GM18507 (cell line): ENCODE data around the gene UBE2D2.
A peak's percentile ranks its signal among the peaks of the same experiment; 100 is the strongest.
"Not testable (repeated sequence)": the region's sequence is repeated elsewhere in the genome, so short reads cannot be mapped to it uniquely, and the experiment has no call there.

Source experiments
- DNase-seq: peaks from one replicate; pipeline ENCODE4 v3.0.0; 2011; ENCODE audit warnings: low read depth; ENCODE audit not compliant: insufficient read length; ENCODE audit errors: extremely low spot score
- FAIRE-seq: peaks from 2 replicates; lab custom pipeline; 2011; peaks lifted over from hg19 to GRCh38; lab: Jason Lieb, UNC

UBE2D2 gene

DNA sequence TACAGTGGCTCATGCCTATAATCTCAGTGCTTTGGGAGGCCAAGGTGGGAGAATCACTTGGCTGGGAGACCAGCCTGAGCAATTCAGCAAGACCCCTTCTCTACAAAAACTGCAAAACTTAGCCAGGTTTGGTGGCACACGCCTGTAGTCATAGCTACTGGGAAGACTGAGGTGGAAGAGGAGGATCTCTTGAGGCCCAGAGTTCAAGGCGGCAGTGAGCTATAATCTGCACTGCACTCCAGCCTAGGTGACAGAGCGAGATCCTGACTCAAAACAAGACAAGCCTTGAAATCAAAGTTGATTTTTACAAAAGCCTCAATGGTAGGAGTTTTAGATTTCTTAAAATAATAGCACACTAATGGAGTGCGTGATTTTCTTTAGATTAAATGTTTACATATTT is 14.6 kb downstream of the UBE2D2 start:
- DNase-seq, result no peak
- FAIRE-seq, result peak; percentile 52

GRCh38 chr5:139577689-139578290 is 16.7 kb downstream of the UBE2D2 start:
- FAIRE-seq, result no peak
- no peak for DNase-seq

- FAIRE-seq (no peak), DNase-seq (no peak)
These were observed 17.2 kb downstream of the UBE2D2 start for GRCh38 chr5:139578325-139578724.

GRCh38 chr5:139582181-139582580 is 21.0 kb downstream of the UBE2D2 start:
- not testable (repeated sequence) for DNase-seq
- peak; percentile 33 for FAIRE-seq

GRCh38 chr5:139584137-139584536 is 23.0 kb downstream of the UBE2D2 start:
- no peak for DNase-seq
- FAIRE-seq, result no peak

GRCh38 chr5:139588116-139588515 is 27.0 kb downstream of the UBE2D2 start:
- not testable (repeated sequence) for DNase-seq, FAIRE-seq

- FAIRE-seq, result no peak
These were observed 27.8 kb downstream of the UBE2D2 start for GRCh38 chr5:139588962-139589361.

DNA sequence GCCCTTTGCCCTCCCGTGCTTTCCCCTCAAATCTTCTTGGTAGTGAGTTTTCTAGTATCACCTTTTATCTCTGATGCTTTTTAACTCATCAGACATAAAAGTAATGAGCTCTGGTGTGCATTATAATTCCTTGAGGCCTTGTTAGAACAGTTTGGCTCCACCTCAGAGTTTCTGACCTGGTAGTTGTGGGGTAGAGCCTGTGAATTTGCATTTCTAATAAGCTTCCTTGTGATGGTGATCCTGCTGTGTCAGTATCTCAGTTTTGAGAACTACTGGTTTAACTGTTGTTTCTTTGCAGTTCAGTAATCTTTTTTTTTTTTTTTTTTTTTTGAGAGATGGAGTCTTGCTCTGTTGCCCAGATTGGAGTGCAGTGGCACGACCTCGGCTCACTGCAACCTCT is 31.1 kb downstream of the UBE2D2 start:
- no peak for FAIRE-seq
- DNase-seq, result no peak

More at GRCh38 chr5:139588962-139589361, 27.8 kb downstream of the UBE2D2 start:
- DNase-seq, result no peak

DNA sequence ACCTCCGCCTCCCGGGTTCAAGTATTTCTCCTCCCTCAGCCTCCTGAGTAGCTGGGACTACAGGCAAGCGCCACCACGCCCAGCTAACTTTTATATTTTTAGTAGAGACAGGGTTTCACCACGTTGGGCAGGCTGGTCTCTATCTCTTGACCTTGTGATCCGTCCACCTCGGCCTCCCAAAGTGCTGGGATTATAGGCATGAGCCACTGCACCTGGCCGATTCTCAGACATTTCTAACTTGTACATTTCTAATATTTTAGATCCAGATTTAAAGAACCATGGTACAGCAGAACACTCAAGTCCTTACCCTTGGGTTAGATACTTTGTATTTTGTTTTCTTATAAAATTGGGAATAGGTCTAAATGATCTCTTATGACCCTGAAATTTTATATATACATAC is 31.9 kb downstream of the UBE2D2 start:
- FAIRE-seq, DNase-seq: not testable (repeated sequence)

GRCh38 chr5:139593716-139594319 is 32.7 kb downstream of the UBE2D2 start:
- FAIRE-seq (no peak), DNase-seq (no peak)

DNA sequence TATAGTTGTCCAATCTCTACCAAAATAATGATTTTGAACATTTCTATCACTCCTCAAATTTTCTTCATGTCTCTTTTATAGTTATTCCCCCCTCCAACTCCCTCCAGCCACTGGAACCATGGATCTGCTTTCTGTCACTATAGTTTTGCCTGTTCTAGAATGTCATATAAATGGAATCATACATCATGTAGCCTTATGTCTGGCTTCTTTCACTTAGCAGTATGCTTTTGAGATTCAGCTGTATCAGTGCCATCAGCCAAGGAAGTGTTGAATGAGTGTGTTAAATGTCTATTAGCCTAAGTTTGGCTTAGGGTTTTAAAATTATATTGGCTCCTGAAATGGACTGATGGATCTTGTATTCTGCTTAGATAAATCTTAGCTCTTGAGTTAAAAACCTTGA is 36.0 kb downstream of the UBE2D2 start:
- DNase-seq, result no peak
- FAIRE-seq, result no peak

DNA sequence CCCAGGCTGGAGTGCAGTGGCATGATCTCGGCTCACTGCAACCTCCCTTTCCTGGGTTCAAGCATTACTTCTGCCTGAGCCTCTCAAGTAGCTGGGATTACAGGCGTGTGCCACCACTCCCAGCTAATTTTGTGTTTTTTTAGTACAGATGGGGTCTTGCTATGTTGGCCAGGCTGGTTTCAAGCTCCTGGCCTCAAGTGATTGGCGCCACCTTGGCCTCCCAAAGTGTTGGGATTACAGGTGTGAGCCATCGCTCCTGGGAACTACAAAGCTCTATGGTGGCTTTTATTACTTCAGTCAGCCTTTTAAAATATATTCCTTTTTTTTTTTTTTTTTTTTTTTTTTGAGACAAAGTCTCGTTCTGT is 37.4 kb downstream of the UBE2D2 start:
- not testable (repeated sequence) for FAIRE-seq, DNase-seq

DNA sequence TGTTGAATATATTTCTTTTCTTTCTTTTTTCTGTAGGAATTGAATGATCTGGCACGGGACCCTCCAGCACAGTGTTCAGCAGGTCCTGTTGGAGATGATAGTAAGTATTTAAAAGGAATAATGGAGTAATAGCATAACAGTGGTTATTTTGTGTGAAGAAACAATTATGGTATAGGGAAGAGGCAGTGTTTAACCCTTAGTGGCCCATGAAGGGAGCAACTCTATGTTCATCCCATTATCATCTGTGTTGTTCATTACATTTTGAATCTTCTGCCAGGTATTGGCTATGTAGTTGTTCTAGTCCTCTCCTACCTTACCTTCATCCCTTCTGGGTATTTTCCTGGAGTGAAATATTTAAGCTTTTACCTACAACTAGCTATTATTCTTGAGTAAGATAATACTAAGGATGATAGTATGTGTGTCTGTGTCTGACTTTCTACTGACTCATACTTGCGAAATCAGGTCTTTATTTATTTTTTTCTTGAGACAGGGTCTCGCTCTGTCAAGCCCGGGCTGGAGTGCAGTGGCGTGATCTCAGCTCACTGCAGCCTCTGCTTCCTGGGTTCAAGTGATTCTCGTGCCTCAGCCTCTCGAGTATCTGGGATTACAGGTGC is 39.3 kb downstream of the UBE2D2 start:
- FAIRE-seq (no peak), DNase-seq (no peak)

- FAIRE-seq, result peak; percentile 48
- DNase-seq, result no peak
These were observed 40.3 kb downstream of the UBE2D2 start for GRCh38 chr5:139601429-139601828.

DNA sequence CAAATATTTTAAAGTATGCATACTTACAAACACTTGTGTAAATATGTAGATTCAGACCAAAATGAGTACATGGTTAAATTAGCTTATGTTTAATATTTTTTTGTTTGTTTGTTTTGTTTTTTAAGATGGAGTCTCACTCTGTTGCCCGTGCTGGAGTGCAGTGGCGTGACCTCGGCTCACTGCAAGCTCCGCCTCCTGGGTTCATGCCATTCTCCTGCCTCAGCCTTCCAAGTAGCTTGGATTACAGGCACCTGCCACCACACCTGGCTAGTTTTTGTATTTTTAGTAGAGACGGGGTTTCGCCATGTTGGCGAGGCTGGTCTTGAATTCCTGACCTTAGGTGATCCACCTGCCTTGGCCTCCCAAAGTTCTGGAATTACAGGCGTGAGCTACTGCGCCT is 40.8 kb downstream of the UBE2D2 start:
- not testable (repeated sequence) for FAIRE-seq, DNase-seq

- DNase-seq, result no peak
- no peak for FAIRE-seq
These were observed 44.7 kb downstream of the UBE2D2 start for GRCh38 chr5:139605887-139606286.

DNA sequence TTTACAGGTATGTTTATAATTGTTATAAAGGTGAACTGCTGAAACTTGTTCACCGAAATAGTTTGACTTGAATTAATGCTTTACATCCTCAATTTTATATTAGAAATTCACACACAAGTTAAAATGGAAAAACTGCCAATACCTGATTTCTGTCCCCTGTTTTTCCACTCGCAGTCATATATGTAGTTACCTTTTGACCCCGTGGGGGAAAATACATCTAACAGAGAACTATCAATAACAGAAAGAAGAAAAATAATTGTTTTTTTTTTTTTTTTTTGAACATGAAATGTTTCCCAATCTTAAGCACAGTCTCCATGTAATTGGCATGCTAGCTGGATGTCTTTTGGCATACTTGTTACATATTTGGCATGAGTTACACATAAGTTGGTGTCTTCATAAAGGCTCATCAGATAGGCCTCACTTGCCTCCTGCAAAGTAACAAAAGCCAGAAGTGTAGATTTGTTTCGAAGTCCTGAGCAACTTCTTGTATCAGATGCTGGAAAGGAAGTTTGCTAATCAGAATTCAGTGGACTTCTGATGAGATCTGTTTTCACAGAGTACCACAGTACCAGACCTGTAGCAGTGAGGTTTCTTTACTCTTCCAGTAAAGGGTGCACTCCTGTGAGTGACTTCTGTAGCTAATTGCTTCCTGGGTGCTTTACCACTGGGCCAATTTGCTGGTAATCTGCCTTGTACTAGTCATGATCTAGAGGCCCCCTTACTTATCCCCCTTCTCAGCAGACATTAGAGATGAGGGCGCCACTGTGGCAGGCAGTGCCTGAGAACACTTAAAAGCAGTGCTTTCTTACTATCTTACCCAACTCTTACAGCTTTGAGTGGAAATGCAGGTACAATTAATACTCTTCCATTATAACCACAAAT is 50.8 kb downstream of the UBE2D2 start:
- no peak for DNase-seq
- FAIRE-seq, result no peak

GRCh38 chr5:139619861-139620260 is 58.7 kb downstream of the UBE2D2 start:
- DNase-seq (no peak), FAIRE-seq (no peak)

DNA sequence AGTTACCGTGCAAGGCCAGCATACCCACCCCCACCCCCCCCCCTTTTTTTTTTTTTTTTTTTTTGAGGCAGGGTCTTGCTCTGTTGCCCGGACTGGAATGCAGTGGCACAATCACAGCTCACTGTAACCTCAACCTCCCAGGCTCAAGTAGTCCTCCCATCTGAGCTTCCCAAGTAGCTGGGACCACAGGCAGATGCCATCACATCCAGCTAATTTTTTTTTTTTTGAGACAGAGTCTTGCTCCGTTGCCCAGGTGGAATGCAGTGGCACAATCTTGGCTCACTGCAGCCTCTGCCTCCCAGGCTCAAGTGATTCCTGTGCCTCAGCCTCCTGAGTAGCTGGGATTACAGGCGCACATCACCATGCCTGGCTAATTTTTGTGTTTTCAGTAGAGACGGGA is 64.3 kb downstream of the UBE2D2 start:
- DNase-seq, FAIRE-seq: not testable (repeated sequence)

- DNase-seq (no peak), FAIRE-seq (no peak)
These were observed 69.7 kb downstream of the UBE2D2 start for GRCh38 chr5:139630855-139631254.
